Right forelimb (tissue), 1 donor: Measurements from ENCODE around the gene ST6GALNAC5.
"Not testable (repeated sequence)": the region's sequence is repeated elsewhere in the genome, so short reads cannot be mapped to it uniquely, and the experiment has no call there.

Experiments
- DNase-seq: peaks from one replicate; pipeline ENCODE4 v3.0.0-alpha.2; 2018

ST6GALNAC5 gene

GRCh38 chr1:76867342-76868130, at the start of gene ST6GALNAC5:
Gene ST6GALNAC5 (plus strand): TSS chr1:76867480.
- DNase-seq, result peak; percentile 70

DNA sequence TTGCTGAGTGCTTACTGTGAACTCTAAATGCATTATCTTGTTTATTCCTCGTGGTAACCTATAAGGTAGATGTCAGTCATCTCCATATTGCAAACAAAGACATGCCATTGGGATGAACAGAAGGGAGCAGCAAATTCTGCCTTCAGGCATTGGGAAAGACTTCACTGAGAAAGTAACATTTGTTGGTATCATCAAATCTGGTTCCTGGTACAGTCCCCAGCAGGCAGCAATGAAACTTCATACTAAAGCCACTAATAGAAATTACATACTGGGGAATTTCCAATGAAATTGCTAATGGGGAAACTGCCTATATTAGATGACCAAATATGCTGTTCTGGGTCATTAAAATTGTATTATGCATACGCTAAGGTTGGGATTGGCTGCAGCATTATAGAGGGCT, 47.3 kb upstream of the ST6GALNAC5 start:
- DNase-seq, result no peak

- DNase-seq, result not testable (repeated sequence)
These were observed 44.3 kb upstream of the ST6GALNAC5 start for GRCh38 chr1:76822961-76823360.

DNA sequence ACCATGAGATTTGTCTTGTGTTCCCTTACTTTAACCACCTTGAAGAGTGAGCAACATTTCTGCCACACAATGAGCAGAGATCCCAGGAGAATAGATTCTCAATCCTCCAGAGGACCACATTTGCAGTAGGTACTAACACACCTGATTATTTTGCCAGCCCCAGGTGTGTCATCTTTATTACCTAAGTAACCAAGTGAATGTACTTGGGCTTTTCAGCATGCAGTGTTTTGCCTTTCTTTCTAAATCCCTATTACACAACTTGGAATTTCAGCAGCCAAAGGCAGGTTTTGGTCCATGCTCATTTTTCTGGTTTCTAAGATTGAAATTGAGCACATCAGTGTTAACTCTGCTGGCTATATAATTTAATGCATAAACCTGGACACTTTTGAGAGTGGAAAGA, 43.2 kb upstream of the ST6GALNAC5 start:
- DNase-seq, result no peak

- DNase-seq, result no peak
These were observed 41.0 kb upstream of the ST6GALNAC5 start for GRCh38 chr1:76826072-76826845.

DNA sequence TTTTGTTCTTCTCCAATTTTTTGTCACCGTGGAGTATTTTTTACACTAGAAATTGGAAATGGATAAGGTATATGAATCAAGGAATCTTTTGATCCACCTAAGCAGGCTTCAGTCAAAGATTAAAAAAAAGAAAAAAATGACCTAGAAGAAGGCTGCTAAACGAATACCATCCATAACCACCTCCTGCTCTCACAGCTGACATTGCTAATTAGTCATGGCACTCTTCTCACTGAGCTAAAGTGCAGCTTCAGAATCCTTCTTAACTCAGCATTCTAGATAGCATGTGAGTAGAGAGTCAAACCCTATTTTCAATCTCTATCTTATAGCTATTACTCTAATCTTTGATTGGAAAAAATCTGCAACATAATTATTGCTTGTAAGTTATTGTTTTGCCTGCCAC, 40.2 kb upstream of the ST6GALNAC5 start:
- DNase-seq, result no peak

- no peak for DNase-seq
These were observed 36.9 kb upstream of the ST6GALNAC5 start for GRCh38 chr1:76830373-76830772.

DNA sequence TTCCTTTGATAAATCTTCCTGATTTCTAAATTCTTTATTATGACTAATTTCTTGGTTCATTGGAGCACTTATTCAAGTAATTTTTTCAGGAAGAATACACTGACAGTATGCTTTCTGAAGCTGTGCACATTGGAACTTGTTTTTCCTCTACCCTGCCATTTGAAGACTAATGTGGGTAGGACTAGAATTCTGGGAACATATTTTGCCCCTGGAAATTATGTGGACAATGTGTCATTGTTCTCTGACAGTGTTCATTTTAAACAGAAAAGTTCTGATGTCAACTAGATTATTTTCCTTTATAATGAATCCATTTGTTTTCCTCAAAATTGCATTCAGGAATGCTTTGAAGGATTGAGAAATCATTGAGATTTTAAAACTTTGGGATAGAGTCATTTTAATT, 34.8 kb upstream of the ST6GALNAC5 start:
- no peak for DNase-seq

- no peak for DNase-seq
These were observed 34.1 kb upstream of the ST6GALNAC5 start for GRCh38 chr1:76833151-76833550.

DNA sequence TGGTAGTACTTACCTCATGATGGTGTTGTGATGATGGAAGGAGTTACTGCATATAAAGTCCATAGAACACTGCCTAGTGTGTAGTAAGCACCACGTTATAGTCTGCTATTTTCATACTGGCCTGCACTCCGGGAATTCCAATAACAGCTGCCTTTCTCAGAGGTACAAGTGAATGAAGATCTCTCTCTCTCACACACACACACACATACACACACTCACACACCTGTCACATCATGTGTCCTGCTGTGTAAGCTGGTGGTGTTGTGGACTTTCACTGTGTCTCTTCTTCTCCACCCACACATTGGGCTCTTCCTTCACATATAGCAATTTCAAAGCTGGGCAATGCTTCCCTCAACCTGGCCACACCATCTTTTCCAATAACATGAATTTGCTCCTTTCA, 33.4 kb upstream of the ST6GALNAC5 start:
- DNase-seq, result no peak

DNA sequence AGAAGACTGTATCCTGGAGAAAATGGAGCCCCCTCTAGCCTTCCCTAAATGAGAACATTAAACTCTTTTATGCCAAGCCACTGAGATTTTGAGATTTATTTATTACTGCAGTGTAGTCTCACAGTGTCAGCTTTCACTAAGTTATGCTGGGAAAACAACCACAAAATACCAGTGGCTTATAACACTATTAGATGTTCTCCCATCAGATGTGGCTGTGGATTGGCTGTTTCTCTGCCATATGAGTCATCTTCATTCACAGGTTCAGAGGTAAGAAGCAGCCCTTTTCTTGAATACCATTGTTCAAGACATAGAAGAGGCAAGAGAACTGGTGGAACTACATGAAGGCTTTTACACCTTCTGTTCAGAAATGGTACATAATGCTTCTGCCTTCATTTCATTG, 32.1 kb upstream of the ST6GALNAC5 start:
- DNase-seq, result no peak

DNA sequence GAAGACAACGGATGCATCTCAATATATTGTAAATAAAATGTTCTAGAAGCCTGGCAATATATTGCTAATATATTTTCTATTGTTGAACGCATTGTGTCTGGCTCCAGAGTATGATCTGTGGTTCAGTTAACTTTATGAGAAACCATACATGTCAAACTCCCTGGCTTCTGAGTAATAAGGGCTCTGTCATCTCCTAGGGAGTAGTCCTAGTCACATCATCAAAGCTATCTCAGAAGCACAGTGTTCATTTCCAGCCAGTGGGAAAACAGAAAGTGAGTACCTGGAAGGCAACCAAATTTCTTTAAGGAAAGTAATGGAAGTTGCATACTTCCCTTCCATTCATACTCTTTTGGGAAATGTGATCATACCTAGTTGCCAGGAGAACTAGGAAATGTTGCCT, 27.0 kb upstream of the ST6GALNAC5 start:
- DNase-seq, result no peak

- DNase-seq, result no peak
These were observed 25.8 kb upstream of the ST6GALNAC5 start for GRCh38 chr1:76841460-76841859.

DNA sequence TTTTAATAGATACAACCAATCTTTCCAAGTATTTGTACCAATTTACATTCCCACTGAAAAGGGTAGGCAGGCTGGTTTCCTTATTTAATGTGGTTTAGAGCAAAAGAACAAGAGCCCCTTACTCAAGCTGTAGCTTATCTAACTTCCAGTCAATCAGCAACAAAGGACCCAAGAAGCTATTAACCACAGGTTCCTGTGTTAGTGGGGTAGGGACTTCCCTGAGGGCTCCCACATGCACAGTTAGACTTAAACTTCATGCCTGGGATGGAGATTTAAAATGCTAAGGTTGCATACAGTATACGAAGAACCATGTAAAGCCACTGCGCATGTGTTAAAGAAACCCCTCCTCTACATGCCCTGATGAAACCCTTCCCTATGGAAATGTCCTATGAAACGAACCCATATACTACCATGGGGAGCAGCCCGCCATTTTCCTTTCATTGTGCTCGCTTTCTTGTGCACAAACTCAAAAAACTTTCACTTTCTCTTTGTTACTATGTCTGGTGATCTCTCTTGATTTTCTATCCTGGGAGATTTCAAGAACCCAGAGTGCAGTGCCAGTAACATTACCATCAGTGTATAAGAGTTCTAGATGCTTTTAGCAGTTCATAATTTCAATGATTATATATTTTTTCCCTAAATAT, 23.3 kb upstream of the ST6GALNAC5 start:
- DNase-seq, result no peak

DNA sequence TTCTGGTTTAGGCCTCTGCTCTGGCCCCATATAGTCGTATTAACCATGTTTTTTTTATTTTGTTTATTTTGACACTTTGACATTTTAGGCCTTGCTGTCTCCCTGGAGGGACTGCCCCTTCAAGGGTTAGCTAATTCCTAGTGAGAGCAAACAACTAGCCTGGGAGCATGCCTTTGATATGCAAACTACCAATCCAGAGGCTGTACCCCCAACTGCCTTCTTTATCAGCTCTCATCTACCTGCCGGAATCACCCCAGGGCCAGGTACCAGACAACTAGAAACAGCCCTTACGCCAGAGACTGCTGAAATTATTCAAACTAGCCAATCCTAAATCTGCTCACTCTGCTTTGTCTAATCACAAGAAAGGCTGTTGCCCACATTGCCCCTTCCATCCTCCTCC, 13.0 kb upstream of the ST6GALNAC5 start:
- DNase-seq, result no peak

DNA sequence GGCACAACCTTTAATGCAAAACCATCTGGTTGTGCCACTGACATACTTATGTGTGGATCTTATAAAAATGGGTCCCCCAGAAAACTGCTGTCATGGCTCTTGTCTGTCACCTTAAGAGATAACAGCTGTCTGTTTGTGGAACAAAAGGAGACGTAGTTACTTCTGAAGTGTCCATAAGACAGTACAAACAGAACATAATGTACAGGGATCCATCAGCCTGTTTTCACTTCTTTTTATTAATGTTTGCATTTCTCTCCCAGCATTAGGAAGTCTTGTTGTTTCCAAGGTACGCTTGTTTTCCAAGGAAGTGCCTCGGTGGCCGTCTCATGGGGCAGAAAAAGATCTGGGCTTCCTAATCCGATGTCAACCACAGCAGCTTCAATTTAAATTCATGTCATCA, 11.2 kb upstream of the ST6GALNAC5 start:
- no peak for DNase-seq

DNA sequence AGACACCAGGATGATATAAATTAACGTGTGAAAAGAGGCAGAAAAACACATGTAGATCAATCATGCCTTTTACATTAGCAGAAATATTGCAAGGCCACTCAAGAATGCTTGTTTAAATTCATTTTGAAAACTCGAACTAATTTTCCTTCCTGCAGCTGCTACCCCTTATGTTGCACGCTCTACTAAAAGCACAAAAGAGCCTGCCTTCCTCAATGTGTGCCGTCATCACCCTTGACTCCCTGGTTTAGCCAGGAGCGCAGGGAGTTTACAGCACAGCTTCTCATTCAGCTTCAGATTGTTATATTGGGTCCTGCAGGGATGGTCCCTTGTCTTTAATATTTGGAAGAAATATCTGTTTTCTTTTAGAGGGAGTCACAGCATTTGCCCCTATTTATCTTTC, 10.1 kb upstream of the ST6GALNAC5 start:
- no peak for DNase-seq

- no peak for DNase-seq
These were observed 9.3 kb upstream of the ST6GALNAC5 start for GRCh38 chr1:76857973-76858372.

GRCh38 chr1:76861149-76861548, 6.1 kb upstream of the ST6GALNAC5 start:
- DNase-seq, result no peak

- no peak for DNase-seq
These were observed 4.8 kb upstream of the ST6GALNAC5 start for GRCh38 chr1:76862447-76862846.

DNA sequence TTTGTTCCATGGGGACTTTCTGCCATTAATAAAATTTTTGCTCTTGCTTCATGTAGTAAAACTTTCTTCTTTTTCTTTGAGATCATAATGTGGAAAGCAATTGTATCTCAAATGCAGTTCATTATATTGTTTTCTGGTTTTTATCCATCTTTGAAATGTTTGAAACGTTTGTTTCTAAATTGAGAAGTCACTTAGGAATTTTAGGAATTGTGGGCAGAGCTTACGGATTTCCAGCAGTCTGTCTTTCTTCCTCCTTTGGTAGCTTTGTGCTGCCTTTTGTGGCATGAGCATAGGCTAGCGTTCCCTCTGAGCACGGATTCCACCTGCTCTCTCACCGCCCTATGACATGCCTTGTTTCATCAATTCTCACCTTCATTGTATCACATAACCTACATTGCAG, 2.9 kb upstream of the ST6GALNAC5 start:
- no peak for DNase-seq

- DNase-seq, result no peak
These were observed 1.5 kb upstream of the ST6GALNAC5 start for GRCh38 chr1:76865696-76866286.

DNA sequence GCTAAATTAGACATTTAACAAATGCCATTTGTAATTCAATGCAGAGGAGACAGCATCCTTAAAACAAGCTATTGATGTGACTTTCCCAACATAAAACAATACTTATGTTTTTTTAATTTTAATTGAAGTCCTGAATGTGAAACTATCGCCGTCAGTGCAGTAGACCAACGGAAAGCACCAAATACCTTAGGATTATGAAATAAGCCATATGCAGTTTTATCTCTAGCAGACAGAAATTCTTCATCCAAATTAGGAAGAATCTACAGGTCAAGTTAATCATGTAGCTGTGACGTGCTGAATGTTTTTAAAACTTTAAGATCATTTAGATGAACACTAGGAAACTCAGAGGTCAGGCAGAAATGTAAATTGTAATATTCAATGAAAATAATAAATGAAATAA, 714 bp upstream of the ST6GALNAC5 start:
- no peak for DNase-seq
